Muscle of back (tissue), 13 donors: ENCODE data around the gene C2orf92. TPM values are rescaled to one million over a fixed set of nuclear protein-coding genes. Genes with fewer than 3 reads are reported as not detected.
"Not testable (repeated sequence)": the region's sequence is repeated elsewhere in the genome, so short reads cannot be mapped to it uniquely, and the experiment has no call there.

ENCODE experiments used
- DNase-seq, 3 donors: peaks; one replicate each; pipeline versions ENCODE4 v3.0.0 to v3.0.0-alpha.2; 2013
- long read RNA-seq, 9 donors: transcript quantifications; one replicate each; lab custom pipeline, GENCODE V29; 2026
- polyA plus RNA-seq, 10 donors: library from polyadenylated mRNA; unstranded; fragments of 120-200 nt; gene quantifications; one replicate each; pipeline ENCODE4 v1.2.1, GENCODE V29; 2013; ENCODE audit not compliant: insufficient read length in 10 of 10

Gene C2orf92
- polyA plus RNA-seq, result 10 to 100 TPM in 7 of 10 donors, 1 to 10 TPM in 3; 6.9 to 28.4 (median 13.6) TPM
- long read RNA-seq, donor 1, result 0 reads
- long read RNA-seq, donor 2, result 0 reads
- long read RNA-seq, donor 3, result 0 reads
- long read RNA-seq, donor 4, result 0 reads
- long read RNA-seq, donor 5, result 0 reads
- long read RNA-seq, donor 6, result 0 reads
- long read RNA-seq, donor 7, result 0 reads
- long read RNA-seq, donor 8, result 0 reads
- long read RNA-seq, donor 9, result 0 reads

DNA sequence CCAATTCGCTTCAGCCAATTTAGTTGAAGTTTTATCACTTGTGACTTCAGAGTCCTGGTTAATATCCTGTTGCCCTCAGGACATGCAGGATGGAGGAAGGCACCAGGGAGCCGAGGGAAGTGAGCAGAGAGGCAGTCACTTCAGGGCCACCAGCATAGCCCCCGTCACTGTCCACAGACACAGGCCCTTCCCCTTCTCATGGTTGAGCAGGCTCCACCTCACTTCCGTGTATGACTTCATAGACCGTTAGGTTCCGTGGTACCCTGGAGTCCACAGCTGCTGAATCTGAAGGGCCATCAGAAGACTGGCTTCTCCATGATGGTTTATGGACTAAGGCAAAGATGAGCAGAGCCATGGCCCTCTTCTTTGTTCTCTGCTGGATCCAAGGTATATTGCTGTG lies at the start of gene C2orf92:
C2orf92 (plus strand) TSS at position 266 of the 400 bp plus-strand sequence; CDS start at position 342, 76 bp downstream.
- no peak for DNase-seq

DNA sequence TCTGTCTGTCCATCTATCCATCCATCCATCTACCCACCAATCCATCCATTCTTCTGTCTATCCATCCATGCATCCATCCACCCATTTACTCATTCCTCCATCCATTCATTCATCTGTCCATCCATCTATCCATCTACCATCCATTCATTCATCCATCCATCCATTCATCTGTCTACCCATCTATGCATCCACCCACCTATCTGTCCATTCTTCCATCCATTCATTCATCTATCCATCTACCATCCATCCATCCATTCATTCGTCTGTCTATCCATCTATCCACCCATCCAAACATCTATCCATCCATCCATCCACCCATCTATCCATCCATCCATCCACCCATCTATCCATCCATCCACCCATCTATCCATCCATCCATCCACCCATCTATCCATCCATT lies 49.0 kb upstream of the C2orf92 start:
- not testable (repeated sequence) for DNase-seq

DNA sequence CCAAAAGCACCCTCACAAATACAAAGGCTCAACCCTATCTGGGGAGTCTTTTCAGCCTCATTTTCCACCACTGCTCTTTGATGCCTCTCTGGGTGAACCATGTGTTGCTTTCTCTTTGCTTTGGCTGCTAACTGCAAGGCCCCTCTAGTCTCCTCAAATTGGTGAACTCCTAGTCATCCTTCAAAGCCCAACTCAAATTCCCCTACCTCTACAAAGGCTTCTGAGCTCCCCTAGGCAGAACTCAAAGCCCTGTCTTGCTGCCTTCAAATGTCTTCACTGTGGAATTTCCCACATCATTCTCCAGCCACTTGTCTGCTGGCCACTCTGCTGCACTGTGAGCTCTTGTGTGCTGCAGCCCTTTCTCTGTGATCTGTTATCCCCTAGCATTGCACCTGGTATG lies 46.5 kb upstream of the C2orf92 start:
- DNase-seq, result not testable (repeated sequence)

DNA sequence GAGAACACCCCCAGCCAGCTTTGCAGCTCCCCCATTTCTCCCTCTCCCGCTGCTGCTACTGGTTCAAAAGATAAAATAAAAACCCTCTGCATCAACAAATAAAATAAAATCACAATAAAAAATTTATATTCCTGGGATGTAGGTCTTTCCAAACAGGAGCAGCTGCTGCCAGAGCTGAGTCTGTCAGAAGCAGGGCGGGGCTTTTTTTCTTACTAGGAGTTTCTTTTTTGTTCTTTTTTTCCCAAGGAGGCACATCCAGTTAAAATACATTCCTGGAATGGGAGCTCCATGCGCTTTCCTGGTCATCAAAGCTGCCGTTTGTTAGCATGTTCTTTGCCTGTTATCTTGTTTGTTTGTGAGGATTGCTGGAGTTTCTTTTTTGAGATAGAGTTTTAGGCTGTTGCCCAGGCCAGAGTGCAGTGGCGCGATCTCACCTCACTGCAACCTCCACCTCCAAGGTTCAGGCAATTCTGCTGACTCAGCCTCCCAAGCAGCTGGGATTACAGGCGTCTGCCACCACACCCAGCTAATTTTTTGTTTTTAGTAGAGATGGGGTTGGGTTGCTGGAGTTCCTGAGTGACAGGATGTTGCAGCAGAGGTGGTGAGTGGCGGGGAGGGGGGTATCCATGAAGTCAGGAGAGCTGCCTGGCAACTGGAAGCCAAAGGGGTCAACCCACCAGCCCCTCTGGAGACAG lies 44.0 kb upstream of the C2orf92 start:
- DNase-seq, result not testable (repeated sequence)

DNA sequence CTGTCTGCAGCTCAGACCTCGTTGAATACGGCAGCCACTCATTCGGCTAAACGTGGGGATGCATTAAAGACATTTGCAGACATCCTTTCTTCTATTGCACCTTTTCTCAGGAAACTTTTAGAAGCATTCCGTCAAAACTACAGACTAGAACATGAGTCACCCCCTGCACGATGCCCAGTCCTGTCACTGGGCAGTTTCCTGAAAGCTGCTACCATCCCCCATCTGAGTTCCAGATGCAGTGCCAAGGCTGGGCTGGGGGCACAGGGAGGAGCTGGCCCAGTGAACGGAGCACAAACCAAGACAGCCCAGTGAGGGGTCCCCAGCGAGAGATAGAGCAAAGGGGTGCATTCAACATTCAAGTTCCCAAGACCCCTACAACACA lies 43.5 kb upstream of the C2orf92 start:
- not testable (repeated sequence) for DNase-seq

DNA sequence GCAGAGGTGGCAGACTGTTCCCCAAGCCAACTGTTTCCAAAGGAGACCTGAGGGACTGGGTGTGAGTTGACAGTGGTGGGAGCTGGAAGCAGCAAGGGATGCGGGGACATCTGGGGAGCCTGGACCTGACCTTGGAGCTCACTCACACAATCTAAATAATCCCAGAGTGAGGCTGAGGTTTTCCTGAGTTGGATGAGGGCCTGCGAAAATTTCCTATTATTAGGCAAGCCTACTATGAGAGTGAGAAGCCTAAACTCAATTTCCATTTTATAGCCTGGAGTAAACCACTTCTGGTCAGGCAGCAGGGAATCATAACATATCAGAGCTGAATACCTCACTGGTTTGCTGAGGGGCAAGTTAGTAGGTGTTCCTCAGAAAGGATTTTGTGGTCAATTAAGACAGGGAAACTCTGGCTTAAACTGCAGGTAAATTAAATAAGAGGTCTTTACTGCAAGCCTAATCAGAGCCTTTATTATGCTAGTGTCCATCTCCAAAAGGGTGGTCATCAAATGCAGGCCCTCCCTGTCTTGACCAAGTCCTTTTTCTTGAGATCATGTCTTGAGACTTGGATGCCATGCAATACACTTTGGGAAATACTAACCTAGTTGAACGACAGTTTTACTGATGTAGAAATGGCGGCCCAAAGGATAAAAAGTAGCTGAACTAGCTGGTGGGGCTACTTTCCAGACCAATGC lies 25.3 kb upstream of the C2orf92 start:
- DNase-seq, result no peak

DNA sequence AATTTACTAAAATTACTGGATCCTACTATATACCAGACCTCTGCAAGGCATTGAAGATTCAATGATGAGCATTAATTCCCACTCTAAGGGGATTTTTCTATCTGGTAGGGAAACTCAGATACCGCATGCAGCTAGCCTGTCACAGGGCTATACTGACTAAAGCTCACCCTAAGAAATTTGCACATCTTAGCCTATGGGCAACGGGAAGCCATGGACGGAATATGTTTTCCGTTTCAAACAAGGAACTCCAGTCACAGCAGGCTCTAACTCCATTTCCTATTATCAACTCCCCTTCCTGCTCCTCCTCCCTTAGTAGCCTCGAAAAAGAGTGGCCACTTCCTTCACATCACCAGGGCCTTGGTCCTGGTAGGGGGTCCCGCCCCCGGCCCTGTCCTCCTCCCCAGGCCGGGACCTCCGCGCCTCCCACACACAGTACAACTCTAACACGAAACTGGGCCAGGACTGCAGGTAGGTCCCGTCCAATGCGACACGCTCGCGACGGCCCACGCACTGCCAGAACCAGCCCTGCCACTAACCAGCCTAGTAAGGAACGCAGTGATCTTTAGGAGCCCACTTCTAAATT lies 24.3 kb upstream of the C2orf92 start:
- DNase-seq, result peak in 2 of 3 donors; percentile 16 to 48

DNA sequence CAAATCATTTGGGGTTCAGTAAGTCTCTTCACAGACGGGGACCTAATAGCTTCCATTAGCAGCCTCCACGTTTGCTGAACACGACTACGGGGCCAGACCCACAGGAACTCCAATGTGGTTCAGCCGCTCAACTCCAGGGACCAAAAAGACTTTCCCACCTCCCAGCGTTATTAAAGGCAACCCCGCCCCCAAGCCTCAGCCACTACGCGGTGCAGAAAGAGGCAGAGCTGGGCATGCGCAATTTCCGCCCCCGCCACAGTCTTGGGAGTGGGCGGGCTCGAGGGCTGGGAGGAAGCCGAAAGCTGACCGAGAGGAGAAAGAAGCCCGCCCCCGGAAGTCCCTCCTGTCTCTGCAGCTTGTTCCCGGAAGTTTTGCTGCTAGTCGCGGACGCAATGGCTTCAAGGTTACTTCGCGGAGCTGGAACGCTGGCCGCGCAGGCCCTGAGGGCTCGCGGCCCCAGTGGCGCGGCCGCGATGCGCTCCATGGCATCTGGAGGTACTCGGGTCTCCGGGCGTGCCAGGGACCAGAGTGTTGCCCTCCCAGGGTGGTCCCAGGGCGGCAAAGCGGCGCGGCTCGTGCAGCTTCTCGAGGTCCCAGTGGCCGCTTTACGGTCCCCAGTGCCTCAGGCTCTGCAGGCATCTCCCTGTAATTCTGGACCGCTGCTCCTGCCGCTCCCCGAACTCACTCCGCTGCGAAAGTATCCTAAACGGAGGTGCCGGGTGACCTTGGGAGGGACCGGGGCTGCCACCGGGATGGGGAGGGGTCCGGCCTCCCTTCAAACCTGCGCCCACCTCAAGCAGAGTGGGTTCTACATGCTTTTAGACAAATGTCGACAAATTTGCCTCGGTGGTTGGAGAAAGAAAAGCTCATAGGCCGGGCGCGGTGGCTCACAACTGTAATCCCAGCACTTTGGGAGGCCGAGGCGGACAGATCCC lies 23.6 kb upstream of the C2orf92 start, which contains the start of gene COX5B:
COX5B (plus strand) TSS at position 368 of the 935 bp plus-strand sequence; CDS start at position 393, 25 bp downstream.
- peak; percentile 98 to 99 (median 98) for DNase-seq

DNA sequence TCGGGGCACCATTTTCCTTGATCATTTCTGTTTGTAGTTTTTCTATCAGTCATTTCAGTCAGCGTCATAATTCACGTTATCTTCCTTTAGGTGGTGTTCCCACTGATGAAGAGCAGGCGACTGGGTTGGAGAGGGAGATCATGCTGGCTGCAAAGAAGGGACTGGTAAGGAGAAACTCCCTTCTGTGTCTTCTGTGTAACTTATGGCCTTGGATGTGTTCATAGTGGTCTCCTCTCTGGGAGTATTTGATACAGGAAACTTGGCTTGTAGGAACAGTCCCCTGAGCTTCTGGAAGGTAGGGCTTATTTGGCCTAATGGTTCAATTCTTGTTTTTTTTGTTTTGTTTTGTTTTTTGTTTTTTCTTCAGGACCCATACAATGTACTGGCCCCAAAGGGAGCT lies 22.5 kb upstream of the C2orf92 start:
- no peak for DNase-seq

DNA sequence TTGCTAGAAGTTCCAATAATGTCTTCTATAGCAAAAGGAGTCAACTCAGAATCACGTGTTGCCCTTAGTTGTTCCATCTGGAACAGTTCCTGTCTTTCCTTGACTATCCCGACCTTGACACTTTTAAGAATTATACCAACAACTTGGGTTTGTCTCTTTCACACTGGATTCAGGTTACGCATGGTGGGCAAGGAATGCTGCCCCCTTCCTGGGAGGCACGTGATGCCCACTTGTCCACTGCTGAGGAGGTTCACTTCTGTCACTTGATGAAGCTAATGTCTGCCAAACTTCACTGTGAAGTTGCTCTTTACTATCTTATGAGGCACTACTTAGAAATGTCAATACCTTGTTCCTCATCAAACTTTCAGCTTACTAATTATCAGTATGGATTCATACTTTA lies 18.4 kb upstream of the C2orf92 start:
- DNase-seq, result no peak

DNA sequence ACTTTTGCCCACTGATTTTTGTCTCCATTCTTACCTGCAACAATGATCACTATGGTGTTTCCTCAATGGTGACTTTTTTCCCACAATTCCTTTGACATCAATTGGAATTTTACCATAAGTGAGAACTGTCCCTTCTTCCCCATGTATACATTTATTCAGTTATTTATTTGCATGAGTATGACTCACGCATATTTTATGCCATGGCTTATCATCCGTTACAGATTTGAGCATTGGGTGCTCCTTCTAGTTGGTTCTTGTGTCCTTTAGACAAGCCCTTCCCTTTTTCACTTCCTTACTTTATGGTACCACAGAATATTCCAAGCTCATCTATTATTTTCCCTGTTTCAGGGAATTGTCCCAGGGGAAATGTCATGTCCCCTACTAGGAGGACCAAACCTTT lies 16.0 kb upstream of the C2orf92 start:
- DNase-seq, result no peak

DNA sequence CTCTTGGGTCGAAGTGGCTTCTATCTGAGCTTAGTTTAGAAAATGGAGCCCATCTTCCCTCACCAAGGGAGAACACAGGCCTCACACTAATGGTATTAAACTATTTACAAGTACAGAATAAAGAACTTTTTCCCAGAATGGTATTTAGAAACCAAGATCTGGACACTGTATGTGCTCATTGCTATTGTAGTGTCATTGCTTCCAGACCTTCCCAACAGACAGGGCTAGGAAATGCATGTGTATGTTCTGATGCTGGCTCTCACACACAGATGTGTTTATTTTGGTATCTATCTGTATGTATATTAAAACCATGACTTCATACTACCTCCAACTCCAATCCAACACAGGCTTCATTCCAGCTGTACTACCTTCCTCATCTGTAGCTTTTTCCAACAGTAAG lies 15.6 kb upstream of the C2orf92 start:
- no peak for DNase-seq

DNA sequence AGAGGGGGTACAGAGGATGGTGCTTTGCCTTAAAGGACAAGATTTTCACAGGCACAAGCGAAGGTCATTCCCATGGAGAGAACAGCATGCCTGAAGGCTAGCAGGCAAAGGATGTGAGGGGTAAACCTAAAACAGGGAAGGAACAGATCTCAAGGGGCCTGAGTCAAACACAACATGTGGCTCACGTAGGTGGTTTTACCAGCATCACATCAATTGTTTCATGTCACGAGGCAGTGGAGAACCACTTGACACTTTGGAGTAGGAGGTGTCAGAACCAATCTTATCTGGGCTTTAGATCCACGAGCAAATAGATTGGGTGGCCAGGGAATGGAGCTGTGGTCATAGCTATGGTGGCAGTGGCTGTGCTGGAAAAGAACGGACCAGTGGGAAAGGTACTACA lies 15.2 kb upstream of the C2orf92 start:
- DNase-seq, result no peak

DNA sequence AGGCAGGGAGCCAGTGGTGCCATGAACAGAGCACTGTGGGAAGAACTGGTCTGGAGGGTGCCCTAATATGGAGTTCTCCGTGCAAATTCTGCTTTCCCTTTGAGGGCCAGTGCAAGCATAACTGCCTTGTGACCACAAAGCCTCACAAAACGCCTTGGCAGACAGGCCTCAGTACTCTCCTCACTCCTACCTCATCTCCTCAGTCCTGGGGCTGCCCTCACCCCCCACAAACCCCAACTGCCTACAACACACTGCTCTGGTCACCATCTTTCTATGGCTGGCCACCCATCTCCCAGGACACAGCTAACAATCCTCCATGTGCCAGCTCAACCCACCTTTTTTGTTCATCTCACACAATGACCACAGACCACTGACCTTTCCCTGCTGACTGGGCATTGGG lies 14.7 kb upstream of the C2orf92 start:
- DNase-seq, result no peak

DNA sequence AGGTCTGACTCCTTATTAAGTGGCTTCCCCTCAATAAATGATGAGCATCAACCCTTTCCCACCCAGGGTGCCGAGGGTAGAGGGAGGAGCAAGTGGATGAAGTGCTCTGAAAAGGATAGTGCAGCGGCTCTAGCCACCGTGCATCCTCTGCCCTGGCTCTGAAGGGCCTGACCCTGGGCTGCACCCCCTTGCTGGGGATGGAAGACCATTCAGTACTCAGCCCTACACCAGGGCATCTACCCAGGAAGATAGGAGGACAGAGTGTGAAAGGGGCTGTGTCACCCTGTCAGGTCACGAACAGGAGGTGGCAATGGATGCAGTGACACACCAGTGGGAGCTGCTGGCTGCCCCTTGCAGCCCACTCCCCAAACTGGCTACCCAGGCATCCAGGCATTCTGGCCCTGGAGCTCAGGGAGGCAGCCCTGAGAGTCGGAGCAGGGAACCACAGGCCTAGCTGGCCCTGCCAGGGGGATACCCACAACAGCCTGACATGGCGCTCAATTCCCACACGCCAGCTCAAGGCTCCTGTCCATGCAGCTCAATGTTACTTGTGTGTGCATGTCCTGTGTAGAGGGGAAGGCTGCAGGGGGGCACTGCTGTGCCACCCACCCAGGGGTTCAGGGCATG lies 13.3 kb upstream of the C2orf92 start:
- DNase-seq, result no peak

DNA sequence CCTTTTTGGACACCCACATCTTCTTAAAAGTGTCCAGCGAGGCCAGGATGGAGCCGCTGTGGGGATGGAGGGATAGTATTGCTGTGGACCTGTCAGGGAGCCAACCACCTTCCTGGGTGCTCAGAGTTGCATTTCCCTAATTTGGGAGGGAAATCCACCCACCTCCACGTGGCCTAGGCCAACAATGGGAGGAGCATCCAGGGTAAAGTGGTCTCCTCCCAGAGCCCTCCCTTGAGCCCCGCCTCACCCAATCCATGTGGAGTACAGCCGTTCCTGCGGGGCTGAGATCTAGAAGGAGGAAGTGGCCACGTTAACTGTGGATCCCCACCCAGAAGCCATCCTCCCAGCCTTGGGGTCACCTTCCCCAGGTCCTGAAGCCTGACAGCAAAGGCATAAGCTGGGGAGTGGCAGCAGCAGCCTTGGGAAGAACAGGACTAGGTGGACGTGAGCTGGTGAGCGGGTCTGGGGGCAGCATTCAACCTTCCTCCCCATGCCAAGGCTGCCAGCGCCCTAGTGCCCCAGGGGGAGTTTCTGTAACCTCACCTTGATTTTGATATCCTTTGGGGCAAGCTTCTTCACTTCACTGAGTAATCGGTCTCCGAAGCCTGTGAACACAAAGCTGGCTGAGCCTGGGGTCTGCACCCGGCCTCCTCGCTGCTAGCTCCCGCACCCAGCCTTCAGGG lies 12.5 kb upstream of the C2orf92 start:
- no peak for DNase-seq

DNA sequence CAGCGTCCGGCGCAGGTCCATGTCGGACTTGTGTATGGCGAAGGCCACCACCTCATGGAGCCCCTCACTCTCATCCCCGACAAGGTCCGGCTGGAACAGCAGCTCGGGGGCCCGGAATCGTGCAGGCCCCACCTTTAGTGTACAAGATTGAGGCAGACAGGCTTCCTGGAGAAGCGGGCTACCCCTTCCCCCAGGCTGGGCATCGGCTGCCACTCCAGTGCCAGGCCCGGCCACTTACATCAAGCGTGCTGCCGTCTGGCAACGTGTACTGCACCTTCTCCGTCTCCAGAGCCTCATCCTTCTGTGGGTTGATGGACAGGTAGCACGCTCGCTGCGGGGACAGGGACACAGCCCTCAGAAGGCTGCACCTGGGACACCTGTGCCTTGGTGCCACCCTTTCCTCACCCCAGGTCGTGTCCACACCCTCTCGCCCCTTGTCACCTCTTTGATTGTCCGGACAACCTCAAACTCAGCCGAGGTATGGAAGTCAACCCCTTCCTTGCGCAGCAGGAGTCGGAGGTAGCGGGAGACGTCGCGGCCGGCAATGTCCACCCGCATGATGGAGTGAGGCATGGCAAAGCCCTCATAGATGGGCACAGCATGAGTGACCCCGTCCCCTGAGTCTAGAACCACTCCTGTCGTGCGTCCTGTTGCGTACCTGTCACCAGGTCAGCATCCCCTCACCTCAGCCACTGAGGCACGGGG lies 11.4 kb upstream of the C2orf92 start:
- DNase-seq, result no peak

DNA sequence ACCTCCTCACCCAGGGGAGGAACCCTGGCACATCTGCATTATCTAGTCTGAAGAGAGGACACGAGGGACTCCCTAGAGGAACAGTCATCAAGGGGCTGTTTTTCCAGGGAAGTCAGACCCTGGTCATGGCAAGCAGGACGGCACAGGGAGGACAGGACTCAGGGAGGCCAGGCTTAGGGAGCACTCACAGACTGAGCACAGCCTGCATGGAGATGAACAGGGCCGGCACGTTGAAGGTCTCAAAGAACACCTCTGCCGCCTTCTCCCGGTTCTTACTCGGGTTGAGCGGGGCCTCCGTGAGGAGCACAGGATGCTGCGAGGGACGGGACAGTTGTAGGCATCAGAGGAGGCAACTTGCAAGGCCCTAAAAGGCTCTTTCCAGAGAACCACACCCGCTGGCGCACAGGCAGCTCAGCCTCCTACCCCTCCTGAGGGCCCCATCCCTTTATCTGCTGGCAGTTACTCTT lies 10.8 kb upstream of the C2orf92 start:
- no peak for DNase-seq

DNA sequence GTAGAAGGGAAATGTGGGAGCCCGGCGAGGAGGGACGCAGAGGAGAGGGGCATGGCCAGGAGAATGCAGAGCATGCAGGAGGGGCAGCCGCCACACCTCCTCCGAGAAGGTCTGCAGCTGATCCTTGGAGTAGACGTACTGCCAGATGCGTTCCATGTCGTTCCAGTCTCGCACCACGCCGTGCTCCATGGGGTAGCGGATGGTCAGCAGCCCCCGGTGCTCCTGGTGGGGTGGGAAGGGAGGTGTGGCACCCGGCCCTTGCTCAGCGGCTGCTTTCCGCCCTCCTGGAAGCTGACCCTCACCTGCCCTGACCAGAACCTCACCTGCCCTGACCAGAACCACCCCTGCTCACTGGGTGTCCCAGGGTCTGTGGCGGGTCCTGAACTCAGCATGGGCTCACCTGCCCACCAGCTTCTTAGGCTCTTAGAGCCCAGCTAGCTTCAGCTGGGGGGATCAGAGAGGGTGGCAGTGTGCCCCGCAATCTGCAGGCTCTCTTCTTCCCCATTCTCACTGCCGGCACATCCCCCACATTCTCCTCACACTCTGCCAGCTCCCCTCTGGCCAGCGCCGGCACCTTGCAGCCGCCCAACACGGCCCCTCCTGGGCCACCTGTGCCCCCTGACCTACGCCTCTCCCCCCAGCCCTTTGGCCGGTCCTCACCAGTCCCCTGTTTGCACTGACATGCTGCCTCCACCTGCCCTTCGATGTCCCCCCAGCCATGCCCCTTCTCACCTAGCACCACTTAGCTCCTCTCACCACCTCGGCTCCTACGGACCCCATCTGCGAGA lies 10.1 kb upstream of the C2orf92 start:
- DNase-seq, result no peak
